RWPE1 (cell line): ENCODE data around the gene SH3D21.
A peak's percentile ranks its signal among the peaks of the same experiment; 100 is the strongest.

Experiments used
- CTCF ChIA-PET: fragments of 350-600 bp; sonication (Branson Sonifier 250); formaldehyde crosslinking; extraction: SDS; loops from one replicate; lab custom pipeline; 2021; lab: Yijun Ruan, JAX
- POLR2A ChIA-PET: fragments of 400-600 bp; formaldehyde crosslinking; extraction: SDS; loops from one replicate; lab custom pipeline; 2020; ENCODE audit warnings: antibody characterized with exemption; ENCODE audit not compliant: low non-redundant PET; lab: Yijun Ruan, JAX
- DNase-seq: peaks from one replicate; pipeline ENCODE4 v3.0.0; 2012; ENCODE audit warnings: low spot score
- H3K27ac ChIP-seq: fragments of 450-650 bp; 2 replicates; pipeline ENCODE4 v1.5.1; 2017
- TF ChIP-seq, protein P1 (sequence below): fragments of 450-650 bp; conservative IDR thresholded peaks from 2 replicates; pipeline ENCODE4 v1.5.1; 2017; ENCODE audit warnings: low read depth, mild to moderate bottlenecking

SH3D21 gene

DNA sequence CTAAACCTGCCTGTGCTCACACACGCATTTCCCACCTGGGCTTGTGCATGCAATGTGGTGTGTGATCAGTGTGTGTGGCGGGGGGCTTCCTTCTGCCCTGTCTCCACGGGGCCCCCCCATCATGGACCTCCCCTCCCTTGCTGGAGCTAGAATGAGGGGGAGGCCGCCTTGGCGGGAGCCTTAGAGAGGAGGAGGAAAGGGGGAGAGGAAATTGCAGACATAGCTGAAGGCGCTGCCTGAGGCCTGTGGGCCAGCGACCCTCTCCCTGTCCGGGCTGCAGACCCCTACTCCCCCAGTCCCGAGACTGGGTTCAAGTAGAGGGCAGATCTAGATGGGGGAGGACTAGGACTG is 18.2 kb downstream of the SH3D21 start:
- no peak for DNase-seq
- POLR2A ChIA-PET, result interaction anchor here (0.7 kb wide), 1 partner anchor 64 kb away, joined by 6 read pairs; no protein-coding TSS in a partner anchor
- TF ChIP-seq, protein P1, sequence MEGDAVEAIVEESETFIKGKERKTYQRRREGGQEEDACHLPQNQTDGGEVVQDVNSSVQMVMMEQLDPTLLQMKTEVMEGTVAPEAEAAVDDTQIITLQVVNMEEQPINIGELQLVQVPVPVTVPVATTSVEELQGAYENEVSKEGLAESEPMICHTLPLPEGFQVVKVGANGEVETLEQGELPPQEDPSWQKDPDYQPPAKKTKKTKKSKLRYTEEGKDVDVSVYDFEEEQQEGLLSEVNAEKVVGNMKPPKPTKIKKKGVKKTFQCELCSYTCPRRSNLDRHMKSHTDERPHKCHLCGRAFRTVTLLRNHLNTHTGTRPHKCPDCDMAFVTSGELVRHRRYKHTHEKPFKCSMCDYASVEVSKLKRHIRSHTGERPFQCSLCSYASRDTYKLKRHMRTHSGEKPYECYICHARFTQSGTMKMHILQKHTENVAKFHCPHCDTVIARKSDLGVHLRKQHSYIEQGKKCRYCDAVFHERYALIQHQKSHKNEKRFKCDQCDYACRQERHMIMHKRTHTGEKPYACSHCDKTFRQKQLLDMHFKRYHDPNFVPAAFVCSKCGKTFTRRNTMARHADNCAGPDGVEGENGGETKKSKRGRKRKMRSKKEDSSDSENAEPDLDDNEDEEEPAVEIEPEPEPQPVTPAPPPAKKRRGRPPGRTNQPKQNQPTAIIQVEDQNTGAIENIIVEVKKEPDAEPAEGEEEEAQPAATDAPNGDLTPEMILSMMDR, result no peak
- CTCF ChIA-PET, result interaction anchor here (0.8 to 1.1 kb wide), 2 partner anchors 18 to 58 kb away, joined by 3 read pairs; no protein-coding TSS in a partner anchor
- H3K27ac ChIP-seq, result peak overlapping the region; percentile 72; the same call in 1 of the 2 replicates

DNA sequence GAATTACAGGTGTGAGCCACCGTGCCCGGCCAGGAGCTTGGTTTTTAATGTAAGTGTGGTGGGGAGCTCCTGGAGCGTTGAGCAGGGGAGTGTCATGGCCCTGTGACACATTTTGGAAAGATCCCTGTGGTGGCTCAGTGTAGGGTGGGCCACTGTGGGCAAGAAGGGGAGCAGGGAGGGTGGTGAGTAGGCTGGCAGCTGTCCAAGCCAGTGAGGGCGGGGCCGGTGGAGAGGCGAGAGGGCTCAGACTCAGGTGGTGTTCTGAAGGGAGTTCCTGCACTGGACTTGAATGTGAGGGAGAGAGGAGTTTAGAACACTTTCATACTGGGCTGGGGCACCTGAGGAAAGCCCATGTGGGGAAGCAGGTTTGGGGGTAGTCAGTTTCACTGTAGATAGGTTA is 20.3 kb downstream of the SH3D21 start:
- ChIA-PET CTCF (interaction anchor here (0.6 to 0.7 kb wide), 2 partner anchors 23 to 43 kb away, joined by 3 read pairs; no protein-coding TSS in a partner anchor), POLR2A (interaction anchor here (0.6 to 0.7 kb wide), 3 partner anchors 103 to 144 kb away, joined by 3 to 7 read pairs (median 3); no protein-coding TSS in a partner anchor)
- no peak for DNase-seq

DNA sequence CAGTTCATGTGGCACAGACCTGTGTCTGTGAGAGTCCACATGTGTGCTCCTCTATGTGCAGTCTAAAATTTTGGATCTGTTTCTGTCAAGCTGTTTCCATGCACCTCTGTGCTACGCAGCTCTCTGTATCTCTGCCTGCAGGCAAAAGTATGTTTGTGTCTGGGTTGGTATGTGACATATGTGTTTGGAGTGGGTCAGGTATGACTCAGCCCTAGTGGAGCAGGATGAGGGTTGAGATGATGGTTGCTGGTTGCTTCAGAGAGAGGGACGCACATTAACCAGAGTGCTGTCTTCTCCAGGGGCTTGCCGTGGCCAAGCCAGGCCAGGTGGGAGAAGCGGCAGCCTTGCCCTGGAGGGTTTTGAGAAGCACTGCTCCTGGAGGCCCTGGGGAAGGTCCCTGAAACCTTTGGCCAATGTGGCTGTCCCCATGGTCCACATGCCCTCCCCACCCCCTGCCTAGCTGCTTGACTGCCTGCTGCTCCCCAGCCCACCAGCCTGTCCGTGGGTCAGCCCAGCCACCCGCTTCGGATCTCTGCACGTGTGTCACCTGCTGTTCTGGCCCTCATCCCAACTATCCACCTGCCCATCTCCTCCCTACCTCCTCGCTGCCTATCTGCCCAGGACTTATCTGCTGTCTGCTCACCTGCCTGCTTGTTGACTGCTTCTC is 21.4 kb downstream of the SH3D21 start:
- peak; percentile 30 for DNase-seq
- ChIA-PET POLR2A (interaction anchor here (0.7 kb wide), 1 partner anchor 21 kb away, joined by 4 read pairs; the partner anchor contains the start of gene SH3D21), CTCF (interaction anchor here (1.0 kb wide), 1 partner anchor 15 kb away, joined by 3 read pairs; no protein-coding TSS in a partner anchor)
- no peak overlapping the region for H3K27ac ChIP-seq
- TF ChIP-seq, protein P1, result no peak

More for the DNA sequence above, 20.3 kb downstream of the SH3D21 start:
- H3K27ac ChIP-seq, result no peak overlapping the region
- TF ChIP-seq, protein P1, result no peak

DNA sequence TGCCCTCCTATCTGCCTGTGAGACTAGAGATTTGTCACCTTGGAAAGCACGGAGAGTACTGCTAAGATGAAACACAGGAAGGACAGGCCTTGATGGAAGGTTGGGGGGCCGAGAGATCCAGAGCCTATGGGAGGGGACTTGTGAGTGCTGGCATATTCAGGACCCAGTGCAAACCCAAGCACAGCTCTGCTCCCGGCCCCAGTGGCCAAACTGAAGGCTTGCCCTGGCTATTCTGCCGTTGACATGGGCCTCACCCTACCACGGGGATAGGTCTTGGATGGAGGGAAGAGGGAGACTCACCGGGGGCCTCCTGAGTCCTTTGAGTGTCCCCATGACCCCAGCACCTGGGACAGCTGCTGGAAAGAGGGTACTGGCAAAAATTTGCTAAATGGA is 21.9 kb downstream of the SH3D21 start:
- DNase-seq, result no peak
- TF ChIP-seq, protein P1, result no peak
- H3K27ac ChIP-seq, result no peak overlapping the region
- POLR2A ChIA-PET, result no interaction called here
- CTCF ChIA-PET, result no interaction called here

DNA sequence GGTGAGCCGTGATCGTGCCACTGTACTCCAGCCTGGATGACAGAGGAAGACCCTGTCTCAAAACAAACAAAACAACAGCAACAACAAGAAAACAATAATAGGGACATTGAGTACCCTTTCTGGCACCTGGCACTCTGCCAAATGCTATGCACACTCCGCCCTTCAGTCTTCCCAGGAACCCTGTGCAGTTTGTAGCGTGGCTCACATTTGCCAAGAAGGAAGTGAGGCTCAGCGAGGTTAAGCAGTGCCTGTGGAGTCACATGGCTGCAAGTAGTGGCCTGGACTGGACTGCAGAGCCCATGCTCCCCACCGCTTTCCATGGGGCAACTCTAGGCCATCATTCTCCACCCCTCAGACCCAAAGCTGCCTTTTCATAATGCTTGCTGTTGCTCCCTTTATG is 22.5 kb downstream of the SH3D21 start:
- DNase-seq, result no peak
- TF ChIP-seq, protein P1, result no peak
- ChIA-PET POLR2A (no interaction called here), CTCF (no interaction called here)
- H3K27ac ChIP-seq, result no peak overlapping the region

DNA sequence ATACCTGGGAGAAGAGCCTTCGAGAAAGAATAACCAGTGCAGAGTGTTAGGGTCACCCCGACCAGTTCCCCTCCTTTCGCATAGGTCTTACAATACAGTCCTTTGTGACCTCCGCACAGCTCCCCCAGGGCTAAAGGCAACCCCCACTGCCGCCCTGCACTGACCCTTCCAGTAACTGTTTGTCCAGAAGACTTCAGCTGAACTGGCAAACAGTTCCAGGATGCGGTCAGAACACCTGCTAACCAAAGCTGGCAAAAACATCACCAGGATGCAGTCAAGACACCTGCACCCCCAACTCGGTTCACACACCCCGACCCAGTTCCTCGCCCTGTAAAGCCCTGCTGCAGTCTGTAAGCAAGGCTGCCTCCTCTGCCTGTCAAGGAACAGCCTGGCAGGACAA is 23.6 kb downstream of the SH3D21 start:
- no peak for DNase-seq
- POLR2A ChIA-PET, result no interaction called here
- TF ChIP-seq, protein P1, result no peak
- CTCF ChIA-PET, result interaction anchor here (0.6 kb wide), 2 partner anchors 9 to 12 kb away, joined by 3 read pairs; no protein-coding TSS in a partner anchor
- no peak overlapping the region for H3K27ac ChIP-seq
